NT2/D1 (cell line): Measurements from ENCODE around the gene OSGIN1.

Source experiments
- SUZ12 ChIP-seq: IDR thresholded peaks from 2 replicates; pipeline ENCODE4 v1.6.1; 2011; ENCODE audit not compliant: insufficient read length, insufficient read depth; ENCODE audit errors: extremely low read depth
- ZNF274 ChIP-seq: IDR thresholded peaks from 2 replicates; pipeline ENCODE4 v1.6.1; 2011; ENCODE audit warnings: mild to moderate bottlenecking, low read depth, low read length

DNA sequence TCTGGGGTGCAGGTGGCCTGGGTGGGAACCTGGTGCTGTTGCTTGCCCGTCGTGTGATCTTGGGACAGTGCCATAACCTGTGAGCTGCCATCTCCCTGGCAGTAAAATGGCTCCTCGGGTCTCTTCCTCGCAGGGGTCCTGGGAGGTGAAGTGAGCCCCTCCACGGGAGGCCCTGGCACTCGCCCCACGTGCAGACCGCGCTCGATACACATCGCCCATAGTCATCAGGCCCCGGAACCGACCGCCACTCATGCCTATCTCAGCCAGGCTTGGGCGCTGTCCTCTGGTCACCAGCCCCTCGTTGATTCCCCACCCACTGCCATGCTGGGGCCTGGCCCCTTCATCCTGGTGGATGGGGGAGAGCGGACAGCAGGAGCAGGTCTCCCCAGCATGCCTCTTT, 21.5 kb upstream of the OSGIN1 start:
- TF ChIP-seq ZNF274 = no peak
- no peak for TF ChIP-seq SUZ12
